ENCODE results near the gene RFTN1.

RFTN1 gene

DNA sequence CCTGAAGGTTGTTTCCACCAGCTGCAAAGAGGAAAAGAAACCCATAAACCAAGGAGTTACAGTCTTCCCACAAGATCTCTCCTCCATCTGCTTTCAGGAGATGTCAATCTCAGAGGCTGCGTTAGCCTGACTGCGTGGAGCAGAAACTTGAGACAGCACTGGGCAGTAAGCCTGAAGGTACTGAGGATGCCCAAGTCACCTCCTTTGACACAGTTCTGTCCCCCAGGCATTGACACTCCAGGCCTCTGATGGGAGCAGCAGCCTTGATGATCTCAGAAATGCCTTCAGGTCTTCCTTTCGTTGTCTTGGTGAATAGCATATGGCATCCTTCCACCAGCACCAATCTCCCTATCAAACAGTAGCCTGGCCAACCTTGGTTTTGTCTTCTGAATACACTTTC, 159.2 kb downstream of the RFTN1 start:
- no peak for DNase-seq

GRCh38 chr3:16352428-16352827, 161.1 kb downstream of the RFTN1 start:
- DNase-seq, result no peak

DNA sequence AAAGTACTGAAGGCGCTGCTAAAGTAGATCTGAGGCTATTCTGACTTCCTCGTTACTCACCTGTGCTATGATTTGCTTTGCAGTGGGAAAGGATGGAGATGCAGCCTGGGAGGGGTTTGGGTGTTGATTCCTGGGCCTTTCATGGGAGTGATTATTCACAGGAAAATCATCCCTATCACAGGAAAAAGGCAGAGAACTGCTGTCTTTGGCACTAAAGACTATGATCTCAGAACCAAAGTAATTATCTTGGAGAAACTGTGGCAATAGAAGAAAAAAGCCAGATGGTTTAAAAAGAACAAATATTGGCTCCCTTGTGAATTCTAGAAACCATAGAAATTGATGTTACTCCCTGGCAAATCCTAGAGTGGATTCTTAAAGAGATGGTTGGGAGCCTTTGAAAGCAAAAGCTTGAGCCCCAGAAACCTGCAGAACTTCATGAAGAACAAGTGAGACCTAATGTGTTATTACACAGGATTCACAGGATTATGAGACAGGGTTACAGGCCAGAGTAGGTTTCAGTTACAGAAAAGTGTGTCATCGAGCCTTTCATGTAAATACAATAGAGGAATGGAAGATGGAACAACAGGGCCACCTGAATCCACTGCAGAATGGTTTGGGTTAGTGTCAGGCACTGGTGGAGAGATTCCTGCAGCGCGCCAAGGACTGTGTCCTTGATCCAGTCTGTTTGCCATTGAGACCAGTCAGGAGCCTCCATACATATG, 162.7 kb downstream of the RFTN1 start:
- no peak for DNase-seq

GRCh38 chr3:16349986-16350596, 163.4 kb downstream of the RFTN1 start:
- DNase-seq, result no peak

GRCh38 chr3:16347548-16347947, 166.0 kb downstream of the RFTN1 start:
- DNase-seq, result no peak

- DNase-seq, result no peak
Observed at GRCh38 chr3:16346413-16347081, 167.0 kb downstream of the RFTN1 start.

DNA sequence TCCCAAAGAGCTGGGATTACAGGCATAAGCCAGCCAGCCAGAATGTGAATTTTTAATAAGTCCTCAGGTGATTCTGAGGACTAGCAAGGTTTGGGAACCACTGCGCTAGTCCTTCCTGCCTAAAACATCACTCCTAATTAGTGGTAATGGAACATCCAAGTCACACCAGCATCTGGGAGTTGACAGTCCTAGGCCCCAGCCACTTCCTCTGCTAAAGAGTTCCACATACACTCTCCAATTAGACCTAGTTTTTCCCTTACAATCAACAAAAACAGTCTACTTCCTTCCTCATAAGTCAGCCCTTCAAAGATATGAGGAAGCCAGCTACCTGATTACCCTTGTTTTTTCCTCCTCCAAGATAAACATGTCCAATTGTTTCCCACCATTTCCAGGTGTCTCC, 170.4 kb downstream of the RFTN1 start:
- no peak for DNase-seq

GRCh38 chr3:16338999-16339398, 174.5 kb downstream of the RFTN1 start:
- peak in 1 of 14 donors; percentile 23 for DNase-seq

DNA sequence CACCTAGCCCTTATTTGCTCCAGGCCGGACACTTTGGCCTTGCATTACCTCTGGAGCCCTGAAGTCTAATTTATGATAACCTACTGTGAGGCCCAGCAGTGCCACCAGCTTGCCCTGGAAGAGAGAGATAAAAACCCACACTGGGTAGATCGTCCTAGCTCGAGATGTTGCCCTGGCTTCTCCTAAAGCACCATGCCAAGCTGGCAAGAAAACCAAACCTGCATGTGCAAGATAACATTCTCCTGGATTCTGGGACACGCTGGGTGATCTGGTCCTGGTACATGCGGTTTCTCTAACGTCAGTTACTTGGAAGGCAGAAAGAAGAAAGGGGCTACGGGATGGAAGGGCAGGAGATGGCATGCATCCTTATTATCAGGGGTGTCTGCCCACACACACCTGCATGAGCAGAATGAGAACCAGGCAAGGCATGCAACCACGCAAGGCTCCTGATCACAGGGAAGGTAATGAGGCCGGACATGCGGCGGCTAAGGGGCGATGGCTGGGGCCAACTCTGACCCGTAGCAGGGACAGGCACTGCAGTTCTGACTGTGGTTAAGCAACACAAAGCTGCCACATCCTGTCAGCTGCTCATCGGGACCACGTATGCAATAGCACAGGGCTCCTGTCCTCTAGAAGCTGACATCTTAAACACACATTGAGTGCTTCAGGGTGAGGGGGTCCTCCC, 175.5 kb downstream of the RFTN1 start:
- DNase-seq, result no peak

- no peak for DNase-seq
Observed at GRCh38 chr3:16336825-16337224, 176.7 kb downstream of the RFTN1 start.

DNA sequence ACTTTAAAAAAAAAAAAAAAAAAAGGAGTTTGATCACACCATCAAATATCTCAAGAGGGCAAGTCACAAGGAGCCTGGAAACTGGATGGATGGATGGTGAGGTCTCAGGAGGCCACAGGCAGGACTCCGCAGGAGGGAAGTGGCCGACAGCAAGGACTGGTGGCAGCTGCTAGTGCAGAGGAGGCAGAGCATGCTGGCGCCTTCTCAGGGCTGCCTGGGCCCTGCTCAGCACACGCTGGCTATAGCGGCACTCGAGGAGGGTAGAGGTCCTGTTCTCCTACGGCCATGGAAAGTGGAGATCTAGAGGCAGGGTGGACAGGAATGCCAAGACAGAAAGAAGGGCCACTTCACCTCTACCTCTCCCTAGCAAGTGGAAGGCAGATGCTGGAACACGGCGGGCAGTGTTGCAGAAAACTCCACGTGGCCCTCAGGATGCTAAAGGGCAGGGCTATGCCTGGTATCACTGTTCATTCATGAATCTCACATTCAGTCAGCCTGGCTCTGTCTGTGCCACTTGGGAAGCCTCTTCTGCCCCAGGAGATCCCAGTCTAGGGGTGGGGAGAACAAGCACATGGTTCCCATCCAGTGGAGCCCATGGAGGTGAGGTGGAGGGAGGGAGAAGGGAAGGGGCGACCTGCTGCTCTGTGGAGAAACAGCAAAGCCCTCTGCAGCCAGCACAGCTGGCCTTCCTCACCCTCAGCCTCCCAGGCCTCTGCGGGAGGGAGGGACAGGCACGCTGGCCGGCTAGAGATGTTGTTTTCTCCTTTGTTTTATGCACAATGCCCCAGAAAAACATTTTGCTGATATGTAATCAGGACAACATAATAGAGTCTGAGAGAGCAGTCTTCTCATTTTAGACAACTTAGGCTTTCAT, 177.5 kb downstream of the RFTN1 start:
- no peak for DNase-seq

- DNase-seq, result no peak
Observed at GRCh38 chr3:16335333-16335732, 178.2 kb downstream of the RFTN1 start.

DNA sequence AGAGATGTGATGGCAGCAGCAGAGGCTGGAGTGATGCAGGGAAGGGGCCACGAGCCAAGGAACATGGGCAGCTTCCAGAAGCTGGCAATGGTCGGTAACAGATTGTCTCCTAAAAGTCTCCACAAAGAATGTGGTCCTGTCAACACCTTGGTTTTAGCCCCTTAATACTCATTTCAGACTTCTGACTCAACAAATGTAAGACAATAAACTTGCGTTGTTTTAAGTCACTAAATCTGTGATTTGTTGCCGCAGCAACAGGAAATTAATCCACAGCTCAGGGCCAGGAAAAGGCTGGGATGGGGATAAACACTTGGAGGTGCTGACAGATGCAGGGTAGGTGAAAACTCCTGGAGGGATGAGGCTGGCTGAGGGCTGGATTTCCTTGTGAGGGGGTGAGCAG, 178.6 kb downstream of the RFTN1 start:
- no peak for DNase-seq

DNA sequence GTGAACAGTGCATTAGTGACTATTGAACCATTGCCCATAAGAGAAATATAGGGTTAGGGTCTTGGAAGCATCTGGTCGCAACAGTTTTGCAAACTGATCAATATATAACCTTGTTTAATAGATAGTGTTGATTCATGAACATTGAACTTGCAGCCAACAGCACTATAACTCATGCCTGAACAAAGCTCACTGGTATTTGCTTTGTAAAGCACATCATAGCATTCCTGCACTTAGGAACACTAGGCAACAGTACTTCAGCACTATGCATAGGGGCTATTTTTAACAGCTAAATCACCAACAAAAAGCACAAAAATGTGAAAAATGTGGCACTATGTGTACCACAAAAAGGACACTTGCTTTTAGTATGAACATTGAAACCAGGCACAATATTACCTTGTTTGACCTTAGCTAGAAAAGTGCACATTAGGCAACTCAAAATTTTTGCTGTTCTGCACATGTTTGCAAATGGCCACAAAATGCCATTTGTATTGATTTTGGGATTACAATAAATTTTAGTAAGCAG, 180.5 kb downstream of the RFTN1 start:
- no peak for DNase-seq

GRCh38 chr3:16331319-16331883, 182.1 kb downstream of the RFTN1 start:
- DNase-seq, result no peak

- no peak for DNase-seq
Observed at GRCh38 chr3:16330351-16330750, 183.1 kb downstream of the RFTN1 start.

DNA sequence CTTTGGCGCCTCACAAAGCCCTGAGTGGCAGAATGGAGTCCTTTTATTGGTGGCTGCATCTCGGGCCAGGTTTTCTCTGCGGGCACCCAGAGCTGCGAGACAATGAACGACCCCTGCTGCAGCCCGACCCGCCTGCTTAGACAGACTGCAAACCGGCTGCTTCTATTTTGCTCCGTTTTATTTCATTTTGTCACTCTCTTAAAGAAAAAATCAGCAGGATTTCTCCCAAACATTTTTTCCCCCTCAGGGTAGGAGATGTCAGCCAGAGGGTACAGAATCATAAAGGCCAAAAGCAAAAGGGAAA, 183.7 kb downstream of the RFTN1 start:
- DNase-seq, result no peak

GRCh38 chr3:16329036-16329825, 184.3 kb downstream of the RFTN1 start:
- peak in 1 of 14 donors; percentile 63 for DNase-seq

- DNase-seq, result no peak
Observed at GRCh38 chr3:16328124-16328523, 185.4 kb downstream of the RFTN1 start.

DNA sequence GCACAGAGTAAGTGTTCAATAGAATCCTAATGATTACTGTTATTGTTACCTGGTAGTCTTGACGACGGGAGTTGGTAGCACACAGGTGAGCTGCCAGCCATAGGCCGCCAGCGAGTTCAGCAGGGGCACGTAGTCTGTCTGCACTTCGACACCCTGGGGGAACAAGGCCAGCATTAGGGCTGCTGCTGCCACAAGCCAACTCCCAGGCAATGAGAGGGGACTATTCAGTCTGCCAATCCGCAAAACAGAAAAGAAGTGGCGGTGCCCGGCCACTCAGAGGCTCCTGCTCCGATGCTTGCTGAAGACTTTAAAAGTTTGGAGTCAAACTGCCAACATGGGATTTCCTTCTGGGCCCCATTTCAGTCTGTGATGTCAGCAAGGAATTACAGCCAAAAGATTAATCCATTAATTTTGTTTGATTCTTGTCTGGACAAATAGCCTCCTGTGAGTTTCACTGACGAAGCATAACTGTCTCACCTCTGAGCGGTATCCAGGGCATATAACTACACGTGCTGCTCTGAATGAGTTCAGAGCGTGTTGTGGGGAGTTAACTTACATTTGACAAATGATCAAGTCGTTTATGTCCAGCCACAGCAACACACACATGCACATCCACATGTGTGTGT, 186.7 kb downstream of the RFTN1 start:
- DNase-seq, result no peak

- DNase-seq, result no peak
Observed at GRCh38 chr3:16325850-16326249, 187.6 kb downstream of the RFTN1 start.

All from C1 segment of cervical spinal cord (tissue), 14 donors.